ENCODE measurements around the gene FBRSL1.

FBRSL1 gene

DNA sequence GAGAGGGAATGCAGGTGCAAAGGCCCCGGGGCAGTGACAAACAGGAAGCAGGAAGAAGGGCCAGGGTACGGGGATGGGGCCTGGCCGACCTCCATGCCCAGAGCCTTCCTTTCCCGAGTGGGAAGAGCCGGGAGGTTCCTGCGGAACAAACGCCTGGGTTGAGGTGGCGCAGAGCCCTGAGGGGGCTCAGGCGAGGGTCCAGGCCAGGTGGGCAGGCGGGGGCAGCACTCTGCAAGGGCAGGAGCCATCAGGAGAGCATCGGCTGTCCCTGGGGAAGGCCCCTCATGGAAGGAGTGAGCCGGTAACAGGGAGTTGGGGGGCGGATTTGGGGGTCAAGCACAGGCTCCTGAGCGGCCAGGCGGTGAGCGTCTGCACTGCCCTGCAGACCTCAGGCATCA, 18.1 kb upstream of the FBRSL1 start:
- no peak for TF ChIP-seq CTCF (IDR thresholded peaks at IDR 0.05)

DNA sequence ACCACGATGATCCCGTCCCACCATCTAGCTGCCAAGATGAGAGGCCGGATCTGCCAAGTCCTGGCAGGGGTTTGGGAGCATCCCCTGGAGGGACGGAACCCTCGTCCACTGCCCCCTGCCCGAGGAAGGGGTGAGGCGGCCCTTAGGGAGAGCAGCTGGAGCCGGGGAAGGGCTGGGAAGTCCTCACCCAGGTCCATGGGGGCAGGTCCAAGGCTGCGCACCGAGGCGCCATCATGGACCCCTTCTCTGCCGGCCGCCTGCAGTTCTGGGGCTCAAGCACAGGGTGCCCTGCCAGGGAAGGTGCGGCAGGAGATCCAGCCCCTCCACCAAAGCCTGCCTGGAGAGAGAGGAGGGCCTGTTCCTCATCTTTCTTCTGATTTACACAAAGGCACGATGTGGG, 17.6 kb upstream of the FBRSL1 start:
- no peak for TF ChIP-seq CTCF (IDR thresholded peaks at IDR 0.05)

DNA sequence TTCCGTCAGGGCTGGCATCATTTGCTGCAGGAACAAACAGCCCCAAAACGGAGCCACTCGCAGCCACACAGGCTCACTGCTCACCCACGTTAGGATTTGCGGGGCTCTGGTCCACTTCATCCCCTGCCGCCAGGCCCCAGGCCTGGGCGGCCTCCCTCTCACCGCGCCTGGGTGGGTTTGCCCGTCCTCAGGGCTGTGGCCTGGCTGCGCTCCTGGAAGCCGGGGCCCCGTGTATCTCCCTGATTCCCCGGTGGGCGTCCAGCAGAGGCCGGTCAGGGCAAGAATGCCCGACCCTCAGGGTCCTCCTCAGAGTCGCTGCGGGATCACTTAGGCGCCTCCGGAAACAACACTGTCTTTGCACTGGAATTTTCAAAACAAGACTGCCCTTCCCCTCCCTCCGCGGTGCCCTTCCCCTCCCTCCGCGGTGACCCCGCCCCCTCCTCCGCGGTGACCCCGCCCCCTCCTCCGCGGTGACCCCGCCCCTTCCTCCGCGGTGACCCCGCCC, 15.7 kb upstream of the FBRSL1 start:
- TF ChIP-seq CTCF (IDR thresholded peaks at IDR 0.05), result no peak

DNA sequence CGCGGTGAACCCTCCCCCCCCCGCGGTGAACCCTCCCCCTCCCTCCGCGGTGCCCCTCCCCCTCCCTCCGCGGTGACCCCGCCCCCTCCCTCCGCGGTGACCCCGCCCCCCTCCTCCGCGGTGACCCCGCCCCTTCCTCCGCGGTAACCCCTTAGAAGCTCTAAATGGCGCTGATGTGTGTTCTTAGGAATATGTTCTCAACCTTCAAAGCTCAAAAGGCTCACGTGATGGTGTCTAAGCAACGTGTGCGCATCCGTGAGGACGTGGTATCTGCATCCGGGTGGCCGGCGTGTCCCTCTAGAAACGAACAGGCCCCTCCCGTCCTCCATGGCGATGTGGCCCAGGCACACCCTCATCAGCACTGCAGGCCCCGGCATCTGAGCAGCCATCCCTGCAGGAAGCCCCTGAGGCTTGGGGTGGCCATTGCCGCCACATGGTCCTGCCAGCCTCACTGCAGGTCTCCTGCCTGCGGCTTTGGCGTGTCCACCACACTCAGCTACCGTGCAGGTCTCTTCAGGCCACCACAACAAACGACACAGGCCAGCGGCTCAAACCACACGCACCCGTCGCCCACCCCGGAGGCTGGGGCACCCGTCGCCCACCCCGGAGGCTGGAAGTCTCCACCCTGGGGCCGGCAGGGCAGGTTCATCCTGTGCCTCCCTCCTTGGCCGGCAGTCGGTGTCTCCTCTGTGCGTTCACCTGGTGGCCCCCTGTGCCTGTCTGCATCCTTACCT, 14.5 kb upstream of the FBRSL1 start:
- TF ChIP-seq CTCF (IDR thresholded peaks at IDR 0.05), result no peak

GRCh38 chr12:132476038-132476414, 13.9 kb upstream of the FBRSL1 start:
- TF ChIP-seq CTCF (IDR thresholded peaks at IDR 0.05), result no peak

GRCh38 chr12:132476421-132476820, 13.5 kb upstream of the FBRSL1 start:
- no peak for TF ChIP-seq CTCF (IDR thresholded peaks at IDR 0.05)

DNA sequence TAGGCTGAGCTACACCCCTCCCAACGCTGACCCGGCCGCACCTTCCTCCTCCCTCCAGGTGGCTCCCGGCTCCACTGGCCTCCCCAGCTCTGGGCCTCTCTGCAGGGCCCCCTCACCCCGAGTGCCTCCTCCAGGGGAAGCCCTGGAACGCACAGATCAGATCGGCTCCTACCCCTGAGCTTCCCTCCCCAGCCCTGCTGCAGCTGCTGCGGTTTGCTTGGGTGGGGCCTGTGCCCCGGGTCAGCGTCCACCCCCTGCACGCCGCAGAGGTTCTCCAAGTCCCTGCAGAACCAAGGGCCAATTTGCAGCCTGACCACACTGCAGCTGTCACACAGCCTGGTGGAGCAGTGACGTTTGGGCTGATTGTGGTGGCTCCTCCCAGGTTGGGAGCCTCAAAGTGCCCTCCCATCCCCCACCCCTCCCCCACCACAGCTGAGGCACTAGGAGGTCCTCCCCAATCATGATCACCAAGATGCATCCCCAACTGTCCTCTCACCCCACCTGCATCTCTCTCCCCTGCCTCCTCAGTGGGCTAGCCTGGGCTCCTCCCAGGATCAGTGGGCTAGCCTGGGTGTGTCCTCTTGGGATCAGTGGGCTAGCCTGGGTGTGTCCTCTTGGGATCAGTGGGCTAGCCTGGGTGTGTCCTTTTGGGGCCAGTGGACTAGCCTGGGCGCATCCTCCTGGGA, 12.8 kb upstream of the FBRSL1 start:
- TF ChIP-seq CTCF (IDR thresholded peaks at IDR 0.05), result no peak
